Measurements from ENCODE around the gene ASTN2.
"Not testable (repeated sequence)": the region's sequence is repeated elsewhere in the genome, so short reads cannot be mapped to it uniquely, and the experiment has no call there.

The ASTN2 gene

GRCh38 chr9:116928289-116928688 is 486.6 kb downstream of the ASTN2 start:
- POLR2A ChIA-PET = no interaction called here
- no peak for DNase-seq (ENCODE audit: extremely low spot score)
- TF ChIP-seq, protein P1, sequence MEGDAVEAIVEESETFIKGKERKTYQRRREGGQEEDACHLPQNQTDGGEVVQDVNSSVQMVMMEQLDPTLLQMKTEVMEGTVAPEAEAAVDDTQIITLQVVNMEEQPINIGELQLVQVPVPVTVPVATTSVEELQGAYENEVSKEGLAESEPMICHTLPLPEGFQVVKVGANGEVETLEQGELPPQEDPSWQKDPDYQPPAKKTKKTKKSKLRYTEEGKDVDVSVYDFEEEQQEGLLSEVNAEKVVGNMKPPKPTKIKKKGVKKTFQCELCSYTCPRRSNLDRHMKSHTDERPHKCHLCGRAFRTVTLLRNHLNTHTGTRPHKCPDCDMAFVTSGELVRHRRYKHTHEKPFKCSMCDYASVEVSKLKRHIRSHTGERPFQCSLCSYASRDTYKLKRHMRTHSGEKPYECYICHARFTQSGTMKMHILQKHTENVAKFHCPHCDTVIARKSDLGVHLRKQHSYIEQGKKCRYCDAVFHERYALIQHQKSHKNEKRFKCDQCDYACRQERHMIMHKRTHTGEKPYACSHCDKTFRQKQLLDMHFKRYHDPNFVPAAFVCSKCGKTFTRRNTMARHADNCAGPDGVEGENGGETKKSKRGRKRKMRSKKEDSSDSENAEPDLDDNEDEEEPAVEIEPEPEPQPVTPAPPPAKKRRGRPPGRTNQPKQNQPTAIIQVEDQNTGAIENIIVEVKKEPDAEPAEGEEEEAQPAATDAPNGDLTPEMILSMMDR (IDR thresholded peaks at IDR 0.05; ENCODE audit: control extremely low read depth, extremely low read depth, low read depth, missing control alignments) = no peak
- CTCF ChIA-PET = interaction anchor here (1.1 to 4.1 kb wide), 5 partner anchors 12 to 38 kb away, joined by 3 to 23 read pairs (median 4); no protein-coding TSS in a partner anchor

DNA sequence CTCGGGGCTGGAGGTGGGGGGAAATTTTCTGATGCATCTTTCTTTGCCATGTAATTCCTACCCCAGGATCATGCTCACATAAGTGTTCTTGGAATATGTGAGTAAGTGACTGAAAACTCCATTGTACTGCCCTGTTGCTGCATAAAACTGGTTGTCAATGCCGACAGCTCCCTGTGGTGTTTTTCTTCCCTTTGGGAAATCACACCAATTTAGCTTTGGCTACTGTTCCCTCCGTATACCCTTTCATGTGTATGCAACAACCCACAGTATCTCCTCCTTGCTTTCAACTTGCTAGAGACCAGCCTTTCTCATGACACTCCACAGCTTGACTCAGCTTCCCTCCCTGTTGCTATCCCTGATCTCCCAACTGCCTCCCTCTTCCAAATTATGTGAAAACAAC is 487.1 kb downstream of the ASTN2 start:
- no peak for DNase-seq (ENCODE audit: extremely low spot score)
- TF ChIP-seq, protein P1 (IDR thresholded peaks at IDR 0.05; ENCODE audit: control extremely low read depth, extremely low read depth, low read depth, missing control alignments) = no peak
- POLR2A ChIA-PET = interaction anchor here (1.2 kb wide), 1 partner anchor 12 kb away, joined by 3 read pairs; no protein-coding TSS in a partner anchor
- CTCF ChIA-PET = interaction anchor here (1.1 to 4.1 kb wide), 5 partner anchors 12 to 38 kb away, joined by 3 to 23 read pairs (median 4); no protein-coding TSS in a partner anchor

- TF ChIP-seq, protein P1 (IDR thresholded peaks at IDR 0.05; ENCODE audit: control extremely low read depth, extremely low read depth, low read depth, missing control alignments) = no peak
- POLR2A ChIA-PET = no interaction called here
- CTCF ChIA-PET = interaction anchor here (0.6 to 4.1 kb wide), 9 partner anchors 8 to 188 kb away, joined by 3 to 23 read pairs (median 3); no protein-coding TSS in a partner anchor
- DNase-seq (ENCODE audit: extremely low spot score) = no peak
Observed at GRCh38 chr9:116925121-116925520, 489.7 kb downstream of the ASTN2 start.

- DNase-seq (ENCODE audit: extremely low spot score) = no peak
- TF ChIP-seq, protein P1 (IDR thresholded peaks at IDR 0.05; ENCODE audit: control extremely low read depth, extremely low read depth, low read depth, missing control alignments) = no peak
- CTCF ChIA-PET = interaction anchor here (0.6 to 4.1 kb wide), 9 partner anchors 8 to 187 kb away, joined by 3 to 23 read pairs (median 3); no protein-coding TSS in a partner anchor
- POLR2A ChIA-PET = no interaction called here
Observed at GRCh38 chr9:116924462-116925110, 490.3 kb downstream of the ASTN2 start.

DNA sequence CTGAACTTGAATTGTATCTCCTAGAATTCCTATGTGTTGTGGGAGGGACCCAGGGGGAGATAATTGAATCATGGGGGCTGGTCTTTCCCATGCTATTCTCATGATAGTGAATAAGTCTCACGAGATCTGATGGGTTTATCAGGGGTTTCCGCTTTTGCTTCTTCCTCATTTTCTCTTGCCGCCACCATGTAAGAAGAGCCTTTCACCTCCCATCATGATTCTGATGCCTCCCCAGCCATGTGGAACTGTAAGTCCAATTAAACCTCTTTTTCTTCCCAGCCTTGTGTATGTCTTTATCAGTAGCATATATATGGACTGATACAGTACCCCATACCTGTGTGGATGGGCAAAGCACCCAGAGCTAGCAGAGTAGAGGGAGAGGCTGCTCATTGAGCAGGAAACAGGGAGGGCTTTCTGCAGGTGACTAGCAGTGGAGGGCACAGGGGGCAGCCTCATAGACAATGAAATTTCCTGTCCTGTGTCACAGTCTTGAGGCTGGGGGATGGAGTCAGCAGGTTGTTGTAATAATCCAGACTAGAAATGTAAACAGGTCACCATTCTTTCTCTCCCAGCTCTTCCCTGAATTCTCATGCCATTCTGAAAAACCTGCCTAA is 496.9 kb downstream of the ASTN2 start:
- DNase-seq (ENCODE audit: extremely low spot score); POLR2A ChIA-PET: not testable (repeated sequence)
- CTCF ChIA-PET = interaction anchor here (1.8 to 3.0 kb wide), 2 partner anchors 15 to 58 kb away, joined by 5 to 6 read pairs; no protein-coding TSS in a partner anchor

DNA sequence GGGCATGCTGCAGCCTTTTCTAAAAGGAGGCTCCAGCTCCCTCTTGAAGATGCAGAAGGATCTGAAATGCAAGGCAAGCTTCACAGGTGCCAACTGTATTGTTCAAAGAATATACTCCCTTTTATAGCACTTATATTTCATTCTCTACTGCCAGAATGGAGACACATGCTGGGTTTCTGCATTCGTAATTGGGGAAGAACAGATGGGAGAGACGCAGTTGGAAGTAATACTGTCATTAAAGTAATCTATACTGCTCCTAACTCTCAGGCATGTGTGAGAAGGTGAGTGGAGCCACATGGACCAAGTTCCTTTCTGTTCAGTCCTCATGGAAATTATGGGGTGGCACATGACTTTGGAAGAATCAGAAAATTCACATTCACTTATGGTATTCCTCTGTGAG is 501.3 kb downstream of the ASTN2 start:
- no peak for DNase-seq (ENCODE audit: extremely low spot score)
- ChIA-PET POLR2A (no interaction called here), CTCF (interaction anchor here (1.7 to 4.5 kb wide), 2 partner anchors 10 to 13 kb away, joined by 4 to 23 read pairs; no protein-coding TSS in a partner anchor)
- TF ChIP-seq, protein P1 (IDR thresholded peaks at IDR 0.05; ENCODE audit: control extremely low read depth, extremely low read depth, low read depth, missing control alignments) = no peak

DNA sequence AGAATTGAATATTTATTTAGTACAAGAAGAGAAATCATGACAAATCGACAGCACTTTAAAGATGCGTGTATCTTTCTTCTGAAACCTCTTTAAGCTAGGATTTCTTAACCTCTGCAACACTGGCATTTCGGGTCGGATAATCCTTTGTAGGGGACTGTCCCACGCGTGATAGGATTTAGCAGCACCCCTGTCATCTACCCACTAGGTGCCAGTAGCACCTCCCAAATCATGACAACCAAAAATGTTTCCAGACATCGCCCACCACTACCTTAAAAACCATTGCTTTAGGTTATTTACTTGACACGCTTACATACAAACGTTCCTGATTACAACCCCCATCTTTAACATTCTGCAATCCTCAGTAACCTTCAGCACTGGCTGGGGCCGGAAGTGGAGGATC is 504.7 kb downstream of the ASTN2 start:
- POLR2A ChIA-PET = no interaction called here
- CTCF ChIA-PET = interaction anchor here (1.0 to 2.8 kb wide), 6 partner anchors 12 to 206 kb away, joined by 3 to 8 read pairs (median 3); no protein-coding TSS in a partner anchor
- no peak for DNase-seq (ENCODE audit: extremely low spot score)
- TF ChIP-seq, protein P1 (IDR thresholded peaks at IDR 0.05; ENCODE audit: control extremely low read depth, extremely low read depth, low read depth, missing control alignments) = no peak

All from GM10248 (cell line).